Measurements from ENCODE around the gene UNC50. TPM values are rescaled to one million over a fixed set of nuclear protein-coding genes. Genes with fewer than 3 reads are reported as not detected.

The UNC50 gene
- total RNA-seq, 2 experiments from 2014 or later, result 32.7 to 32.8 TPM

GRCh38 chr2:98569197-98569793 is 39.1 kb upstream of the UNC50 start:
- Mint-ChIP-seq H3K9me3 (no peaks in the 10 kb centered on the region), H3K36me3 (ENCODE audit: low read depth) (peaks cover 73% of the 10 kb centered on the region), H3K4me3 (no peak overlapping the region), H3K4me1 (no peaks in the 10 kb centered on the region), H3K27ac (no peak overlapping the region), H3K27me3 (no peaks in the 10 kb centered on the region)
- ChIA-PET CTCF (interaction anchor here (0.8 to 1.6 kb wide), 13 partner anchors 9 to 268 kb away, joined by 3 to 12 read pairs (median 4); no protein-coding TSS in a partner anchor), POLR2A (interaction anchor here (1.0 kb wide), 1 partner anchor 106 kb away, joined by 3 read pairs; no protein-coding TSS in a partner anchor)
- peak; percentile 66 for DNase-seq

- Mint-ChIP-seq H3K27me3 (no peaks in the 10 kb centered on the region), H3K9me3 (no peaks in the 10 kb centered on the region), H3K27ac (peak overlapping the region; percentile 54), H3K36me3 (ENCODE audit: low read depth) (peaks cover 67% of the 10 kb centered on the region), H3K4me1 (no peaks in the 10 kb centered on the region), H3K4me3 (no peak overlapping the region)
- DNase-seq, result no peak
- ChIA-PET POLR2A (no interaction called here), CTCF (no interaction called here)
These were observed 38.5 kb upstream of the UNC50 start for GRCh38 chr2:98569915-98570314.

- ChIA-PET CTCF (no interaction called here), POLR2A (interaction anchor here (1.6 kb wide), 1 partner anchor 10 kb away, joined by 5 read pairs; no protein-coding TSS in a partner anchor)
- no peaks in the 10 kb centered on the region for H3K4me1 Mint-ChIP-seq
- no peak overlapping the region for H3K27ac Mint-ChIP-seq
- H3K36me3 Mint-ChIP-seq (ENCODE audit: low read depth), result peaks cover 64% of the 10 kb centered on the region
- no peak for DNase-seq
- no peak overlapping the region for H3K4me3 Mint-ChIP-seq
- no peaks in the 10 kb centered on the region for H3K9me3 Mint-ChIP-seq
- no peaks in the 10 kb centered on the region for H3K27me3 Mint-ChIP-seq
These were observed 38.0 kb upstream of the UNC50 start for GRCh38 chr2:98570356-98570755.

- DNase-seq, result no peak
- H3K27me3 Mint-ChIP-seq, result no peaks in the 10 kb centered on the region
- CTCF ChIA-PET, result interaction anchor here (1.1 kb wide), 1 partner anchor 12 kb away, joined by 4 read pairs; no protein-coding TSS in a partner anchor
- H3K9me3 Mint-ChIP-seq, result no peaks in the 10 kb centered on the region
- H3K4me3 Mint-ChIP-seq, result no peak overlapping the region
- H3K4me1 Mint-ChIP-seq, result no peaks in the 10 kb centered on the region
- no peak overlapping the region for H3K27ac Mint-ChIP-seq
- POLR2A ChIA-PET, result interaction anchor here (1.6 kb wide), 1 partner anchor 11 kb away, joined by 5 read pairs; no protein-coding TSS in a partner anchor
- H3K36me3 Mint-ChIP-seq (ENCODE audit: low read depth), result peaks cover 64% of the 10 kb centered on the region
These were observed 37.2 kb upstream of the UNC50 start for GRCh38 chr2:98571121-98571701.

GRCh38 chr2:98571796-98572195 is 36.6 kb upstream of the UNC50 start:
- POLR2A ChIA-PET, result interaction anchor here (1.6 kb wide), 1 partner anchor 12 kb away, joined by 5 read pairs; no protein-coding TSS in a partner anchor
- Mint-ChIP-seq H3K27me3 (no peaks in the 10 kb centered on the region), H3K9me3 (no peaks in the 10 kb centered on the region), H3K4me1 (no peaks in the 10 kb centered on the region), H3K27ac (no peak overlapping the region), H3K36me3 (ENCODE audit: low read depth) (peaks cover 63% of the 10 kb centered on the region), H3K4me3 (no peak overlapping the region)
- CTCF ChIA-PET, result interaction anchor here (1.1 kb wide), 1 partner anchor 12 kb away, joined by 4 read pairs; no protein-coding TSS in a partner anchor
- no peak for DNase-seq

GRCh38 chr2:98572211-98572610 is 36.2 kb upstream of the UNC50 start:
- ChIA-PET POLR2A (no interaction called here), CTCF (interaction anchor here (1.3 kb wide), 1 partner anchor 86 kb away, joined by 3 read pairs; no protein-coding TSS in a partner anchor)
- H3K9me3 Mint-ChIP-seq, result no peaks in the 10 kb centered on the region
- DNase-seq, result no peak
- H3K4me3 Mint-ChIP-seq, result no peak overlapping the region
- no peak overlapping the region for H3K27ac Mint-ChIP-seq
- H3K36me3 Mint-ChIP-seq (ENCODE audit: low read depth), result peaks cover 62% of the 10 kb centered on the region
- H3K4me1 Mint-ChIP-seq, result no peaks in the 10 kb centered on the region
- no peaks in the 10 kb centered on the region for H3K27me3 Mint-ChIP-seq

- Mint-ChIP-seq H3K9me3 (no peaks in the 10 kb centered on the region), H3K27me3 (no peaks in the 10 kb centered on the region), H3K36me3 (ENCODE audit: low read depth) (peaks cover 63% of the 10 kb centered on the region), H3K4me3 (no peak overlapping the region), H3K4me1 (no peaks in the 10 kb centered on the region), H3K27ac (no peak overlapping the region)
- POLR2A ChIA-PET, result no interaction called here
- DNase-seq, result no peak
- CTCF ChIA-PET, result interaction anchor here (1.3 kb wide), 1 partner anchor 86 kb away, joined by 3 read pairs; no protein-coding TSS in a partner anchor
These were observed 35.7 kb upstream of the UNC50 start for GRCh38 chr2:98572676-98573075.

- Mint-ChIP-seq H3K36me3 (ENCODE audit: low read depth) (peaks cover 67% of the 10 kb centered on the region), H3K4me1 (no peaks in the 10 kb centered on the region), H3K4me3 (no peak overlapping the region), H3K27ac (no peak overlapping the region), H3K9me3 (no peaks in the 10 kb centered on the region), H3K27me3 (no peaks in the 10 kb centered on the region)
- ChIA-PET CTCF (interaction anchor here (1.3 kb wide), 1 partner anchor 87 kb away, joined by 3 read pairs; no protein-coding TSS in a partner anchor), POLR2A (interaction anchor here (0.5 kb wide), 1 partner anchor 30 kb away, joined by 3 read pairs; no protein-coding TSS in a partner anchor)
- DNase-seq, result no peak
These were observed 35.0 kb upstream of the UNC50 start for GRCh38 chr2:98573426-98573825.

- Mint-ChIP-seq H3K27me3 (no peaks in the 10 kb centered on the region), H3K4me3 (no peak overlapping the region), H3K4me1 (no peaks in the 10 kb centered on the region), H3K36me3 (ENCODE audit: low read depth) (peaks cover 63% of the 10 kb centered on the region), H3K9me3 (no peaks in the 10 kb centered on the region), H3K27ac (peak overlapping the region; percentile 47)
- ChIA-PET CTCF (no interaction called here), POLR2A (no interaction called here)
- peak; percentile 15 for DNase-seq
These were observed 31.6 kb upstream of the UNC50 start for GRCh38 chr2:98576666-98577312.

- H3K9me3 Mint-ChIP-seq, result no peaks in the 10 kb centered on the region
- H3K4me3 Mint-ChIP-seq, result no peak overlapping the region
- ChIA-PET POLR2A (no interaction called here), CTCF (no interaction called here)
- H3K27me3 Mint-ChIP-seq, result no peaks in the 10 kb centered on the region
- DNase-seq, result peak; percentile 14
- peaks cover 68% of the 10 kb centered on the region for H3K36me3 Mint-ChIP-seq (ENCODE audit: low read depth)
- H3K27ac Mint-ChIP-seq, result no peak overlapping the region
- no peaks in the 10 kb centered on the region for H3K4me1 Mint-ChIP-seq
These were observed 31.1 kb upstream of the UNC50 start for GRCh38 chr2:98577313-98577712.

- POLR2A ChIA-PET, result no interaction called here
- peaks cover 66% of the 10 kb centered on the region for H3K36me3 Mint-ChIP-seq (ENCODE audit: low read depth)
These were observed 30.2 kb upstream of the UNC50 start for GRCh38 chr2:98578231-98578630.

GRCh38 chr2:98579926-98580325 is 28.5 kb upstream of the UNC50 start:
- ChIA-PET CTCF (no interaction called here), POLR2A (no interaction called here)
- H3K27ac Mint-ChIP-seq, result no peak overlapping the region
- no peak overlapping the region for H3K4me3 Mint-ChIP-seq
- H3K9me3 Mint-ChIP-seq, result no peaks in the 10 kb centered on the region
- H3K27me3 Mint-ChIP-seq, result no peaks in the 10 kb centered on the region
- H3K36me3 Mint-ChIP-seq (ENCODE audit: low read depth), result peaks cover 67% of the 10 kb centered on the region
- no peaks in the 10 kb centered on the region for H3K4me1 Mint-ChIP-seq
- DNase-seq, result peak; percentile 1

More at GRCh38 chr2:98578231-98578630, 30.2 kb upstream of the UNC50 start:
- peak; percentile 10 for DNase-seq
- no peaks in the 10 kb centered on the region for H3K27me3 Mint-ChIP-seq
- no peak overlapping the region for H3K27ac Mint-ChIP-seq
- no peaks in the 10 kb centered on the region for H3K9me3 Mint-ChIP-seq
- CTCF ChIA-PET, result no interaction called here
- no peak overlapping the region for H3K4me3 Mint-ChIP-seq
- H3K4me1 Mint-ChIP-seq, result no peaks in the 10 kb centered on the region

GRCh38 chr2:98580656-98581284 is 27.6 kb upstream of the UNC50 start:
- H3K27me3 Mint-ChIP-seq, result no peaks in the 10 kb centered on the region
- no peaks in the 10 kb centered on the region for H3K9me3 Mint-ChIP-seq
- peaks cover 69% of the 10 kb centered on the region for H3K36me3 Mint-ChIP-seq (ENCODE audit: low read depth)
- no peak overlapping the region for H3K27ac Mint-ChIP-seq
- H3K4me1 Mint-ChIP-seq, result no peaks in the 10 kb centered on the region
- H3K4me3 Mint-ChIP-seq, result no peak overlapping the region
- peak; percentile 14 for DNase-seq
- POLR2A ChIA-PET, result no interaction called here
- CTCF ChIA-PET, result interaction anchor here (0.6 kb wide), 1 partner anchor 256 kb away, joined by 3 read pairs; no protein-coding TSS in a partner anchor

Measured in activated CD4-positive, alpha-beta memory T cell treated with anti-CD3 and anti-CD28 coated beads, Interleukin-2, amount 10 ng/mL, durations not matched to agents 7 days and 5 days (primary cell).